Esophagus squamous epithelium (tissue), 4 donors: ENCODE results near the gene PTPRC.

ENCODE experiments used
- CTCF ChIP-seq, 6 experiments: fragments of 450-650 bp in 4 of 6; fragments of 200-600 bp in 2 of 6; sonication (generic) in 2 of 6; IDR thresholded peaks; one replicate each; pipeline ENCODE4 v1.5.1; 2016 to 2019; ENCODE audit warnings: antibody characterized with exemption in 6 of 6, mild to moderate bottlenecking in 4 of 6, moderate library complexity in 4 of 6
- POLR2A ChIP-seq, 4 donors: fragments of 450-650 bp; IDR thresholded peaks; one replicate each; pipeline ENCODE4 v1.6.1; 2017; ENCODE audit warnings: antibody characterized with exemption in 4 of 4, mild to moderate bottlenecking in 4 of 4, moderate library complexity in 3 of 4

DNA sequence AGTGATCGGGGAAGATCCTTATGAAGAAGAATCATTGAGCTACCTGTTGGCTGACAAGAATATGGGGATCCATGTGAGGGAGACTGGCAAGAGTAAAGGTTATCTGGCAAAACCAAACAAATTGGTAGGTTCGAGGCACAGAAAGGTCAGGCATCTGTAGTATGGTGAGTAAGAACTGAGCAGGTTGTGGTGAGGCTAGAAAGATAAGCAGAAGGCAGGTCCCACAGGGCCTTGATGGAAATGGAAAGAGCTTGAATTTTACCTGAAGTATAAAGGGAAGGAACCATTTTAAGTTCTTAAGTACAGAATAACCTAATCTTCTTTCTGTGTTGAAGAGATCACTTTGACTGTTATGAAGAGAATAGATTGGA lies 11.1 kb downstream of the PTPRC start:
- TF ChIP-seq CTCF (IDR thresholded peaks at IDR 0.05) (no peak), POLR2A (IDR thresholded peaks at IDR 0.05) (no peak)
